MCF 10A (cell line): Measurements from ENCODE around the gene TMEM253. TPM values are rescaled to one million over a fixed set of nuclear protein-coding genes. Genes with fewer than 3 reads are reported as not detected.

Experiments used
- BruUV-seq: library from RNA; stranded (reverse); fragments of 400-500 nt; replicated peaks from 2 replicates; lab custom pipeline; 2021; lab: Mats Ljungman, UMichigan
- CTCF ChIA-PET: fragments of 300-600 bp; sonication (Branson Sonifier 250); formaldehyde crosslinking; extraction: SDS; loops from one replicate; lab custom pipeline; 2021; ENCODE audit warnings: antibody characterized with exemption, inconsistent platforms; lab: Yijun Ruan, JAX
- POLR2A ChIA-PET: fragments of 300-600, 350-650 bp; sonication (Branson Sonifier 250); formaldehyde crosslinking; extraction: SDS; loops from one replicate; lab custom pipeline; 2020; ENCODE audit warnings: antibody characterized with exemption, inconsistent platforms; lab: Yijun Ruan, JAX
- DNase-seq: peaks from one replicate; pipeline ENCODE4 v3.0.0-alpha.2; 2018; ENCODE audit not compliant: unreplicated experiment
- H3K27ac Mint-ChIP-seq: one replicate; pipeline ENCODE4 v1.8.0; 2022; ENCODE audit warnings: mild to moderate bottlenecking, low read depth, mixed read lengths; ENCODE audit not compliant: unreplicated experiment
- H3K27me3 Mint-ChIP-seq: one replicate; pipeline ENCODE4 v1.8.0; 2022; ENCODE audit warnings: mixed read lengths; ENCODE audit not compliant: insufficient read depth, unreplicated experiment
- H3K36me3 Mint-ChIP-seq: one replicate; pipeline ENCODE4 v1.8.0; 2022; ENCODE audit warnings: mild to moderate bottlenecking, moderate library complexity, mixed read lengths; ENCODE audit not compliant: insufficient read depth, unreplicated experiment
- H3K4me1 Mint-ChIP-seq: one replicate; pipeline ENCODE4 v1.8.0; 2022; ENCODE audit warnings: mixed read lengths; ENCODE audit not compliant: insufficient read depth, unreplicated experiment
- H3K4me3 Mint-ChIP-seq: one replicate; pipeline ENCODE4 v1.8.0; 2022; ENCODE audit warnings: mild to moderate bottlenecking, moderate library complexity, mixed read lengths; ENCODE audit not compliant: unreplicated experiment
- H3K9me3 Mint-ChIP-seq: one replicate; pipeline ENCODE4 v1.8.0; 2022; ENCODE audit warnings: mixed read lengths; ENCODE audit not compliant: unreplicated experiment
- intact Hi-C: fragments of 100-400 bp; cut with micrococcal nuclease; formaldehyde crosslinking; loops from 2 replicates; pipeline ENCODE4 v1.14.1; 2022
- total RNA-seq: library from RNA; stranded (reverse); gene quantifications from 2 replicates; pipeline ENCODE4 v1.2.3, GENCODE V29; 2022
- TF ChIP-seq, protein P1 (sequence below): fragments of 200-600 bp; IDR thresholded peaks from one replicate; pipeline ENCODE4 v1.8.0; 2022; ENCODE audit warnings: antibody characterized with exemption, mild to moderate bottlenecking; ENCODE audit not compliant: unreplicated experiment

The TMEM253 gene
- total RNA-seq, 1 experiment from 2014 or later = 1.6 TPM

DNA sequence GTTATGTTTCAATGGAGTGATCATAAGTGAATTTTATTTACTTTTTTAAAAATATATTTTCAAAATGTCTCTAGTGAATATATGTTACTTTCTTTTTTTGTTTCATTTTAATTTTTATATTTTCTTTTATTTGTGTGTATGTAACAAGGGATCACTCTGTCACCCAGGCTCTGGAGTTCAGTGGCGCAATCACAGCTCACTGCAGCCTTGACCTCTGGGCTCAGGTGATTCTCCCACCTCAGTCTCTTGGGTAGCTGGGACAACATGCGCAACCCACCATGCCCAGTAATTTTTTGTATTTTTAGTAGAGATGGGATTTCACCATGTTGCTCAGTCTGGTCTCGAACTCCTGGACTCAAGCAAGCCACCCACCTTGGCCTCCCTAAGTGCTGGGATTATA lies 18.1 kb downstream of the TMEM253 start:
- Mint-ChIP-seq H3K27me3 (no peaks in the 10 kb centered on the region), H3K4me3 (no peak overlapping the region), H3K4me1 (no peaks in the 10 kb centered on the region), H3K27ac (no peak overlapping the region), H3K36me3 (no peaks in the 10 kb centered on the region), H3K9me3 (no peaks in the 10 kb centered on the region)
- BruUV-seq = no TSS peak
- TF ChIP-seq, protein P1, sequence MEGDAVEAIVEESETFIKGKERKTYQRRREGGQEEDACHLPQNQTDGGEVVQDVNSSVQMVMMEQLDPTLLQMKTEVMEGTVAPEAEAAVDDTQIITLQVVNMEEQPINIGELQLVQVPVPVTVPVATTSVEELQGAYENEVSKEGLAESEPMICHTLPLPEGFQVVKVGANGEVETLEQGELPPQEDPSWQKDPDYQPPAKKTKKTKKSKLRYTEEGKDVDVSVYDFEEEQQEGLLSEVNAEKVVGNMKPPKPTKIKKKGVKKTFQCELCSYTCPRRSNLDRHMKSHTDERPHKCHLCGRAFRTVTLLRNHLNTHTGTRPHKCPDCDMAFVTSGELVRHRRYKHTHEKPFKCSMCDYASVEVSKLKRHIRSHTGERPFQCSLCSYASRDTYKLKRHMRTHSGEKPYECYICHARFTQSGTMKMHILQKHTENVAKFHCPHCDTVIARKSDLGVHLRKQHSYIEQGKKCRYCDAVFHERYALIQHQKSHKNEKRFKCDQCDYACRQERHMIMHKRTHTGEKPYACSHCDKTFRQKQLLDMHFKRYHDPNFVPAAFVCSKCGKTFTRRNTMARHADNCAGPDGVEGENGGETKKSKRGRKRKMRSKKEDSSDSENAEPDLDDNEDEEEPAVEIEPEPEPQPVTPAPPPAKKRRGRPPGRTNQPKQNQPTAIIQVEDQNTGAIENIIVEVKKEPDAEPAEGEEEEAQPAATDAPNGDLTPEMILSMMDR = no peak
- ChIA-PET POLR2A (no interaction called here), CTCF (interaction anchor here (0.6 kb wide), 1 partner anchor 56 kb away, joined by 3 read pairs; no protein-coding TSS in a partner anchor)
- intact Hi-C loops = no loop called here
- no peak for DNase-seq

DNA sequence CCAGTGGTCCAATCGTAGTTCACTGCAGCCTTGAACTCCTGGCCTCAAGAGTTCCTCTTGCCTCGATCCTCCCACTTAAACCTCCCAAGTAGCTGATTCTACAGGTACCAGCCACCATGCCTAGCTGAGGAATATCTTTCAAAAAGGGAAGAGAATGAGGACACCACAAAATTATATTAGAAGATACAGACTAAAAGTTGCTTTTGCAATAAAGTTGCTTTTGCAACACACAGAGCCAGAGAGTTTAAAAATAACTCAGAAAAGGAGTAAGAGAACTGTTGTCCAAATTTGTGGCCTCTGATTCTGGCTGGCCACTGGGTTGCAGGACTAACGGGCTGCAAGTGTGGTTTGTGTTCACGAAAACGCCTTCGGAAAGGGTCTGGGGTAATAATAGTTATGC lies 19.8 kb downstream of the TMEM253 start:
- no peak overlapping the region for H3K27ac Mint-ChIP-seq
- DNase-seq = no peak
- no peaks in the 10 kb centered on the region for H3K36me3 Mint-ChIP-seq
- ChIA-PET POLR2A (no interaction called here), CTCF (interaction anchor here (0.6 to 2.5 kb wide), 3 partner anchors 15 to 106 kb away, joined by 3 to 11 read pairs (median 4); no protein-coding TSS in a partner anchor)
- no TSS peak for BruUV-seq
- TF ChIP-seq, protein P1 = no peak
- H3K9me3 Mint-ChIP-seq = no peaks in the 10 kb centered on the region
- intact Hi-C loops = no loop called here
- peaks cover 2% of the 10 kb centered on the region for H3K27me3 Mint-ChIP-seq
- H3K4me1 Mint-ChIP-seq = no peaks in the 10 kb centered on the region
- no peak overlapping the region for H3K4me3 Mint-ChIP-seq

DNA sequence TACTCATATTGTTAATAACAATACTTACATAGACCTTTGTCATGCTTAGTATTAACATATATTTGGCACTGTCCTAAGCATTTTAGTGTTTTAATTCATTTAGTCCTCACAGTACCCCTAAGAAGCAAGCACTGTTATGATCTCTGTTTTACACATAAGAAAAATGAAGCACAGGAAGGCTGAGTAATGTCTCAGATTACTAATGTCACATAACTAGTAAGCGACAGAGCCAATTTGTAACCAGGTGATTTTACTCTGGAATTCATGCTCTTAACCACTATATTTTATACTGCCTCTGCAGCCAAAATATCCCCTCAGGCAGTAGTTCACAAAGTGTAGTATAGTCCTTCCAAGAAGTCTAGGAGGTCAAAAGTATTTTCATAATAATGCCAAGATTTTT lies 20.3 kb downstream of the TMEM253 start:
- H3K27me3 Mint-ChIP-seq = peaks cover 6% of the 10 kb centered on the region
- no peak overlapping the region for H3K27ac Mint-ChIP-seq
- no peaks in the 10 kb centered on the region for H3K36me3 Mint-ChIP-seq
- TF ChIP-seq, protein P1 = no peak
- ChIA-PET POLR2A (interaction anchor here (1.9 kb wide), 1 partner anchor 11 kb away, joined by 4 read pairs; no protein-coding TSS in a partner anchor), CTCF (interaction anchor here (0.6 to 2.5 kb wide), 3 partner anchors 14 to 106 kb away, joined by 3 to 11 read pairs (median 4); no protein-coding TSS in a partner anchor)
- no TSS peak for BruUV-seq
- no peak for DNase-seq
- H3K9me3 Mint-ChIP-seq = no peaks in the 10 kb centered on the region
- no peak overlapping the region for H3K4me3 Mint-ChIP-seq
- intact Hi-C loops = no loop called here
- H3K4me1 Mint-ChIP-seq = no peaks in the 10 kb centered on the region

DNA sequence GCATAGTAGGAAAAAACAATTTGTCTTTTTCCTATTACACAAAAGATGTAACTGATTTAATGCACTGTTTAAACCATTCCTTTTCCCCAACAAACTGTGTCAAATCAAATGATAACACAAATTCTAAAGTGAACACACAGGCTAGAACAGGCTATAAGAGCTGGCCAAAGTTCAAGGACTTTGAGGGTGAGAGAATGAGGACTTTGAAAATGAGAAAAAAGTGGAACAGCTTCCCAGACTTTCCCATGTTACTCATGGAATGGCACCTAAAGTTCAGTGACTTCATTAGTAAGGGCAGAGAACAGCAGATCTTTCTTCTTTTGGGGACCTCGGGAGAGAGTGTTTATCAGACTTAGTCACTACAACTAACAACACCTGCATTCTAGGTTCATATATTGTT lies 22.6 kb downstream of the TMEM253 start:
- ChIA-PET CTCF (interaction anchor here (0.5 to 1.4 kb wide), 9 partner anchors 19 to 435 kb away, joined by 3 to 8 read pairs (median 3); no protein-coding TSS in a partner anchor), POLR2A (interaction anchor here (1.1 kb wide), 1 partner anchor 9 kb away, joined by 3 read pairs; no protein-coding TSS in a partner anchor)
- intact Hi-C loops = no loop called here

More for the DNA sequence above, 22.6 kb downstream of the TMEM253 start:
- BruUV-seq = no TSS peak
- Mint-ChIP-seq H3K36me3 (no peaks in the 10 kb centered on the region), H3K27me3 (peaks cover 26% of the 10 kb centered on the region), H3K27ac (no peak overlapping the region), H3K9me3 (no peaks in the 10 kb centered on the region), H3K4me1 (no peaks in the 10 kb centered on the region), H3K4me3 (no peak overlapping the region)
- DNase-seq = no peak
- TF ChIP-seq, protein P1 = no peak
